WTC11 (cell line): ENCODE results near the gene GPR162. TPM values are rescaled to one million over a fixed set of nuclear protein-coding genes. Genes with fewer than 3 reads are reported as not detected.
A peak's percentile ranks its signal among the peaks of the same experiment; 100 is the strongest.

Experiments
- ATAC-seq: fragments of 200-7000 bp; cut with Tn5 transposase; 2 replicates; pipeline ENCODE4 v1.10.0; 2021; ENCODE audit warnings: mild to moderate bottlenecking, moderate library complexity
- CTCF ChIA-PET: fragments of 300-600 bp; sonication (Branson Sonifier 250); formaldehyde crosslinking; loops from one replicate; lab custom pipeline; 2021; ENCODE audit warnings: antibody characterized with exemption; lab: Charles Lee
- POLR2A ChIA-PET: fragments of 350-600 bp; sonication (Branson Sonifier 250); formaldehyde crosslinking; loops from one replicate; lab custom pipeline; 2021; ENCODE audit warnings: antibody characterized with exemption; lab: Charles Lee
- DNase-seq: peaks from one replicate; pipeline ENCODE4 v3.0.0; 2021; ENCODE audit warnings: low spot score
- H3K27ac Mint-ChIP-seq: 2 replicates; pipeline ENCODE4 v1.8.0; 2021; ENCODE audit warnings: mixed read lengths
- H3K27me3 Mint-ChIP-seq: 2 replicates; pipeline ENCODE4 v1.8.0; 2021; ENCODE audit warnings: low read depth, mild to moderate bottlenecking, moderate library complexity, mixed read lengths
- H3K36me3 Mint-ChIP-seq: 2 replicates; pipeline ENCODE4 v1.8.0; 2021; ENCODE audit warnings: mixed read lengths
- H3K4me1 Mint-ChIP-seq: 2 replicates; pipeline ENCODE4 v1.8.0; 2022; ENCODE audit warnings: mixed read lengths
- H3K4me3 Mint-ChIP-seq: 2 replicates; pipeline ENCODE4 v1.8.0; 2021; ENCODE audit warnings: mild to moderate bottlenecking, moderate library complexity, mixed read lengths
- H3K9me3 Mint-ChIP-seq: 2 replicates; pipeline ENCODE4 v1.8.0; 2021; ENCODE audit warnings: mixed read lengths
- FOXP1 ChIP-seq: sonication (generic); formaldehyde crosslinking; IDR thresholded peaks from 2 replicates; pipeline ENCODE4 v1.8.0; 2022; ENCODE audit warnings: missing genetic modification reagents, mild to moderate bottlenecking, moderate library complexity, borderline replicate concordance
- GABPB1 ChIP-seq: sonication (generic); formaldehyde crosslinking; IDR thresholded peaks from 2 replicates; pipeline ENCODE4 v1.8.1; 2023; ENCODE audit warnings: mild to moderate bottlenecking, missing genetic modification reagents
- NFATC4 ChIP-seq: fragments of 250-450 bp; sonication (Bioruptor Pico); IDR thresholded peaks from 2 replicates; pipeline ENCODE4 v1.9.0; 2021; ENCODE audit warnings: mild to moderate bottlenecking
- ZNF219 ChIP-seq: sonication (generic); formaldehyde crosslinking; IDR thresholded peaks from 2 replicates; pipeline ENCODE4 v1.8.0; 2023; ENCODE audit warnings: missing genetic modification reagents, mild to moderate bottlenecking, borderline replicate concordance
- ZNF317 ChIP-seq: sonication (generic); formaldehyde crosslinking; IDR thresholded peaks from 2 replicates; pipeline ENCODE4 v1.8.1; 2023; ENCODE audit warnings: low read depth, mild to moderate bottlenecking, moderate library complexity, missing genetic modification reagents, borderline replicate concordance
- ZNF671 ChIP-seq: fragments of 250-450 bp; sonication (Bioruptor Pico); IDR thresholded peaks from 2 replicates; pipeline ENCODE4 v1.8.0; 2021; ENCODE audit warnings: mild to moderate bottlenecking
- total RNA-seq: library from RNA; stranded (reverse); gene quantifications from 3 replicates; pipeline ENCODE4 v1.2.3, GENCODE V29; 2021
- TF ChIP-seq, protein P1 (sequence below): sonication (generic); formaldehyde crosslinking; IDR thresholded peaks from 2 replicates; pipeline ENCODE4 v1.8.1; 2023; ENCODE audit warnings: mild to moderate bottlenecking, missing genetic modification reagents
- TF ChIP-seq, protein P2 (sequence below): sonication (generic); formaldehyde crosslinking; IDR thresholded peaks from 2 replicates; pipeline ENCODE4 v1.8.1; 2023; ENCODE audit warnings: mild to moderate bottlenecking, missing genetic modification reagents, moderate library complexity
- TF ChIP-seq, protein P3 (sequence below): sonication (generic); formaldehyde crosslinking; IDR thresholded peaks from 2 replicates; pipeline ENCODE4 v1.8.1; 2023; ENCODE audit warnings: mild to moderate bottlenecking, missing genetic modification reagents, borderline replicate concordance
- TF ChIP-seq, protein P4 (sequence below): sonication (generic); formaldehyde crosslinking; conservative IDR thresholded peaks from 2 replicates; pipeline ENCODE4 v1.8.1; 2023; ENCODE audit warnings: mild to moderate bottlenecking, low read depth, missing genetic modification reagents, moderate library complexity
- TF ChIP-seq, protein P5 (sequence below): sonication (generic); formaldehyde crosslinking; IDR thresholded peaks from 2 replicates; pipeline ENCODE4 v1.8.1; 2022; ENCODE audit warnings: low read depth, mild to moderate bottlenecking, moderate library complexity, missing genetic modification reagents, borderline replicate concordance
- TF ChIP-seq, protein P6 (sequence below): fragments of 250-450 bp; sonication (Bioruptor Pico); IDR thresholded peaks from 2 replicates; pipeline ENCODE4 v1.9.0; 2021; ENCODE audit warnings: mild to moderate bottlenecking

Gene GPR162
- total RNA-seq, 1 experiment from 2014 or later: 7.3 TPM

DNA sequence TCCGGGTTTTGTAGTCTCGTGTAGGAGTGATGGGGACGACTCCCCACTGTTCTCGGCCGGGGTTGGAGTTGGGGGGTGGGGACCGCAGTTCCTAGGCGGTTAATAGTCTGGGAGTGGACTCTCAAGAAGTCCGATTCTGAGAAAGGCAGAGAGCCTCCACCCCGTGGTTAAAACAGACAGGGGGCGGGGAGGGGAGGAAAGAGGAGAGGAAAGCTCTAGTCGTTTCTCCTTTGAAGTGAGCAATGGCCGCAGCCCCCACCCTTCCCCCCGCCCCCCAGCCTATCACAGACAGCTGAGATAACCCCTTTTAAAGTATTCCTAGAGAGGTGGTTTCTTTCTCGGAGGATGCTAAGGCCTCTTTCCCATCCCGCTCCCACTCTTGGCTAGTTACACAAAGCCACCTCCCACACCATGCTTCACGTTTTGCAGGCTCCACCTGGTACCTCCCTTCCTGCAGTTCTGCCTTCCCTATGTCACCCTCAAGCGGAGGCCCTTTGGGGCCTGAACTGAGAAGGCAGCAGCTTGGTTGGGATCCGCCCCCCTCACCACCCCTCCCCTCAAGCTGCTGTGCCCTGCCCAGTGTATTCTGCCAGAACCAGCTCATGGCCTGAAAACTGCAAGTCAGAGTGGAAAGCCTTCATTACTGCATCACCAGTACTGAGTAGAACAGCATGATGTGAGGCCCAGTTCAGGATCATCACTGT is 31.2 kb downstream of the GPR162 start:
- POLR2A ChIA-PET: interaction anchor here (0.6 to 3.0 kb wide), 14 partner anchors 9 to 319 kb away, joined by 3 to 33 read pairs (median 8); partner anchors contain the start of genes C12orf57, CD4, GAPDH and MLF2

More for the DNA sequence above, 31.2 kb downstream of the GPR162 start:
- H3K27me3 Mint-ChIP-seq: no peaks in the 10 kb centered on the region
- H3K9me3 Mint-ChIP-seq: no peaks in the 10 kb centered on the region
- peak overlapping the region; percentile 94 for H3K27ac Mint-ChIP-seq
- H3K4me1 Mint-ChIP-seq: peaks cover 19% of the 10 kb centered on the region
- peak overlapping the region; percentile 95 for H3K4me3 Mint-ChIP-seq
- H3K36me3 Mint-ChIP-seq: peaks cover 35% of the 10 kb centered on the region
- TF ChIP-seq FOXP1 (CRISPR knock-in tag): no peak
- no peak; the same call in 1 of the 2 replicates for TF ChIP-seq GABPB1 (CRISPR knock-in tag)
- no peak for TF ChIP-seq NFATC4 (CRISPR knock-in tag)
- TF ChIP-seq, protein P1, sequence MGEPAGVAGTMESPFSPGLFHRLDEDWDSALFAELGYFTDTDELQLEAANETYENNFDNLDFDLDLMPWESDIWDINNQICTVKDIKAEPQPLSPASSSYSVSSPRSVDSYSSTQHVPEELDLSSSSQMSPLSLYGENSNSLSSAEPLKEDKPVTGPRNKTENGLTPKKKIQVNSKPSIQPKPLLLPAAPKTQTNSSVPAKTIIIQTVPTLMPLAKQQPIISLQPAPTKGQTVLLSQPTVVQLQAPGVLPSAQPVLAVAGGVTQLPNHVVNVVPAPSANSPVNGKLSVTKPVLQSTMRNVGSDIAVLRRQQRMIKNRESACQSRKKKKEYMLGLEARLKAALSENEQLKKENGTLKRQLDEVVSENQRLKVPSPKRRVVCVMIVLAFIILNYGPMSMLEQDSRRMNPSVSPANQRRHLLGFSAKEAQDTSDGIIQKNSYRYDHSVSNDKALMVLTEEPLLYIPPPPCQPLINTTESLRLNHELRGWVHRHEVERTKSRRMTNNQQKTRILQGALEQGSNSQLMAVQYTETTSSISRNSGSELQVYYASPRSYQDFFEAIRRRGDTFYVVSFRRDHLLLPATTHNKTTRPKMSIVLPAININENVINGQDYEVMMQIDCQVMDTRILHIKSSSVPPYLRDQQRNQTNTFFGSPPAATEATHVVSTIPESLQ (CRISPR knock-in tag): no peak
- TF ChIP-seq, protein P2, sequence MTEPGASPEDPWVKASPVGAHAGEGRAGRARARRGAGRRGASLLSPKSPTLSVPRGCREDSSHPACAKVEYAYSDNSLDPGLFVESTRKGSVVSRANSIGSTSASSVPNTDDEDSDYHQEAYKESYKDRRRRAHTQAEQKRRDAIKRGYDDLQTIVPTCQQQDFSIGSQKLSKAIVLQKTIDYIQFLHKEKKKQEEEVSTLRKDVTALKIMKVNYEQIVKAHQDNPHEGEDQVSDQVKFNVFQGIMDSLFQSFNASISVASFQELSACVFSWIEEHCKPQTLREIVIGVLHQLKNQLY (CRISPR knock-in tag): no peak
- TF ChIP-seq ZNF671 (CRISPR knock-in tag): no peak
- TF ChIP-seq, protein P3, sequence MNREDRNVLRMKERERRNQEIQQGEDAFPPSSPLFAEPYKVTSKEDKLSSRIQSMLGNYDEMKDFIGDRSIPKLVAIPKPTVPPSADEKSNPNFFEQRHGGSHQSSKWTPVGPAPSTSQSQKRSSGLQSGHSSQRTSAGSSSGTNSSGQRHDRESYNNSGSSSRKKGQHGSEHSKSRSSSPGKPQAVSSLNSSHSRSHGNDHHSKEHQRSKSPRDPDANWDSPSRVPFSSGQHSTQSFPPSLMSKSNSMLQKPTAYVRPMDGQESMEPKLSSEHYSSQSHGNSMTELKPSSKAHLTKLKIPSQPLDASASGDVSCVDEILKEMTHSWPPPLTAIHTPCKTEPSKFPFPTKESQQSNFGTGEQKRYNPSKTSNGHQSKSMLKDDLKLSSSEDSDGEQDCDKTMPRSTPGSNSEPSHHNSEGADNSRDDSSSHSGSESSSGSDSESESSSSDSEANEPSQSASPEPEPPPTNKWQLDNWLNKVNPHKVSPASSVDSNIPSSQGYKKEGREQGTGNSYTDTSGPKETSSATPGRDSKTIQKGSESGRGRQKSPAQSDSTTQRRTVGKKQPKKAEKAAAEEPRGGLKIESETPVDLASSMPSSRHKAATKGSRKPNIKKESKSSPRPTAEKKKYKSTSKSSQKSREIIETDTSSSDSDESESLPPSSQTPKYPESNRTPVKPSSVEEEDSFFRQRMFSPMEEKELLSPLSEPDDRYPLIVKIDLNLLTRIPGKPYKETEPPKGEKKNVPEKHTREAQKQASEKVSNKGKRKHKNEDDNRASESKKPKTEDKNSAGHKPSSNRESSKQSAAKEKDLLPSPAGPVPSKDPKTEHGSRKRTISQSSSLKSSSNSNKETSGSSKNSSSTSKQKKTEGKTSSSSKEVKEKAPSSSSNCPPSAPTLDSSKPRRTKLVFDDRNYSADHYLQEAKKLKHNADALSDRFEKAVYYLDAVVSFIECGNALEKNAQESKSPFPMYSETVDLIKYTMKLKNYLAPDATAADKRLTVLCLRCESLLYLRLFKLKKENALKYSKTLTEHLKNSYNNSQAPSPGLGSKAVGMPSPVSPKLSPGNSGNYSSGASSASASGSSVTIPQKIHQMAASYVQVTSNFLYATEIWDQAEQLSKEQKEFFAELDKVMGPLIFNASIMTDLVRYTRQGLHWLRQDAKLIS (CRISPR knock-in tag): no peak
- TF ChIP-seq, protein P4, sequence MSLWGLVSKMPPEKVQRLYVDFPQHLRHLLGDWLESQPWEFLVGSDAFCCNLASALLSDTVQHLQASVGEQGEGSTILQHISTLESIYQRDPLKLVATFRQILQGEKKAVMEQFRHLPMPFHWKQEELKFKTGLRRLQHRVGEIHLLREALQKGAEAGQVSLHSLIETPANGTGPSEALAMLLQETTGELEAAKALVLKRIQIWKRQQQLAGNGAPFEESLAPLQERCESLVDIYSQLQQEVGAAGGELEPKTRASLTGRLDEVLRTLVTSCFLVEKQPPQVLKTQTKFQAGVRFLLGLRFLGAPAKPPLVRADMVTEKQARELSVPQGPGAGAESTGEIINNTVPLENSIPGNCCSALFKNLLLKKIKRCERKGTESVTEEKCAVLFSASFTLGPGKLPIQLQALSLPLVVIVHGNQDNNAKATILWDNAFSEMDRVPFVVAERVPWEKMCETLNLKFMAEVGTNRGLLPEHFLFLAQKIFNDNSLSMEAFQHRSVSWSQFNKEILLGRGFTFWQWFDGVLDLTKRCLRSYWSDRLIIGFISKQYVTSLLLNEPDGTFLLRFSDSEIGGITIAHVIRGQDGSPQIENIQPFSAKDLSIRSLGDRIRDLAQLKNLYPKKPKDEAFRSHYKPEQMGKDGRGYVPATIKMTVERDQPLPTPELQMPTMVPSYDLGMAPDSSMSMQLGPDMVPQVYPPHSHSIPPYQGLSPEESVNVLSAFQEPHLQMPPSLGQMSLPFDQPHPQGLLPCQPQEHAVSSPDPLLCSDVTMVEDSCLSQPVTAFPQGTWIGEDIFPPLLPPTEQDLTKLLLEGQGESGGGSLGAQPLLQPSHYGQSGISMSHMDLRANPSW (CRISPR knock-in tag): no peak
- TF ChIP-seq ZNF219 (CRISPR knock-in tag): no peak
- no peak for TF ChIP-seq ZNF317 (CRISPR knock-in tag)
- TF ChIP-seq, protein P5, sequence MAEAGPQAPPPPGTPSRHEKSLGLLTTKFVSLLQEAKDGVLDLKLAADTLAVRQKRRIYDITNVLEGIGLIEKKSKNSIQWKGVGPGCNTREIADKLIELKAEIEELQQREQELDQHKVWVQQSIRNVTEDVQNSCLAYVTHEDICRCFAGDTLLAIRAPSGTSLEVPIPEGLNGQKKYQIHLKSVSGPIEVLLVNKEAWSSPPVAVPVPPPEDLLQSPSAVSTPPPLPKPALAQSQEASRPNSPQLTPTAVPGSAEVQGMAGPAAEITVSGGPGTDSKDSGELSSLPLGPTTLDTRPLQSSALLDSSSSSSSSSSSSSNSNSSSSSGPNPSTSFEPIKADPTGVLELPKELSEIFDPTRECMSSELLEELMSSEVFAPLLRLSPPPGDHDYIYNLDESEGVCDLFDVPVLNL: no peak
- TF ChIP-seq, protein P6, sequence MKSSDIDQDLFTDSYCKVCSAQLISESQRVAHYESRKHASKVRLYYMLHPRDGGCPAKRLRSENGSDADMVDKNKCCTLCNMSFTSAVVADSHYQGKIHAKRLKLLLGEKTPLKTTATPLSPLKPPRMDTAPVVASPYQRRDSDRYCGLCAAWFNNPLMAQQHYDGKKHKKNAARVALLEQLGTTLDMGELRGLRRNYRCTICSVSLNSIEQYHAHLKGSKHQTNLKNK: no peak
- peak; percentile 53 for DNase-seq
- CTCF ChIA-PET: interaction anchor here (0.6 to 6.0 kb wide), 21 partner anchors 11 to 283 kb away, joined by 3 to 181 read pairs (median 10); partner anchors contain the start of genes C12orf57, C1RL, COPS7A and GNB3
- no peak for ATAC-seq
